DMS 273 (cell line): ENCODE results near the gene RND1.

Experiments
- DNase-seq: peaks from one replicate; lab custom pipeline; 2025; ENCODE audit not compliant: unreplicated experiment; lab: John Stamatoyannopoulos, UW

The RND1 gene

GRCh38 chr12:48828293-48828692, 37.4 kb downstream of the RND1 start:
- peak; percentile 13 for DNase-seq

GRCh38 chr12:48827513-48828096, 38.1 kb downstream of the RND1 start:
- peak; percentile 6 for DNase-seq

GRCh38 chr12:48827026-48827425, 38.6 kb downstream of the RND1 start:
- DNase-seq = no peak

GRCh38 chr12:48826209-48826855, 39.3 kb downstream of the RND1 start:
- DNase-seq = no peak

- DNase-seq = no peak
These were observed 40.8 kb downstream of the RND1 start for GRCh38 chr12:48824905-48825304.

- no peak for DNase-seq
These were observed 41.6 kb downstream of the RND1 start for GRCh38 chr12:48824112-48824511.

GRCh38 chr12:48823281-48823680, 42.4 kb downstream of the RND1 start:
- no peak for DNase-seq

GRCh38 chr12:48822711-48823110, 43.0 kb downstream of the RND1 start:
- no peak for DNase-seq

GRCh38 chr12:48822139-48822538, 43.5 kb downstream of the RND1 start:
- DNase-seq = no peak

- DNase-seq = no peak
These were observed 45.5 kb downstream of the RND1 start for GRCh38 chr12:48819986-48820725.

GRCh38 chr12:48818831-48819590, 46.7 kb downstream of the RND1 start:
- peak; percentile 71 for DNase-seq

GRCh38 chr12:48817873-48818830, 47.5 kb downstream of the RND1 start, which contains the start of gene CACNB3:
Gene CACNB3, plus strand, starts transcription at chr12:48818496. Its CDS starts 434 bp downstream, at chr12:48818930.
- DNase-seq = peak; percentile 78

GRCh38 chr12:48816143-48816854, 49.4 kb downstream of the RND1 start:
- peak; percentile 42 for DNase-seq

GRCh38 chr12:48815126-48816110, 50.3 kb downstream of the RND1 start:
- peak; percentile 81 for DNase-seq

GRCh38 chr12:48814262-48815125, 51.2 kb downstream of the RND1 start:
- DNase-seq = peak; percentile 85

GRCh38 chr12:48813465-48814261, 52.0 kb downstream of the RND1 start:
- no peak for DNase-seq

GRCh38 chr12:48812389-48812788, 53.3 kb downstream of the RND1 start:
- no peak for DNase-seq
